HG03025 (cell line): Measurements from ENCODE around the gene KIAA0513.
"Not testable (repeated sequence)": the region's sequence is repeated elsewhere in the genome, so short reads cannot be mapped to it uniquely, and the experiment has no call there.

Experiments used
- ATAC-seq: cut with Tn5 transposase; IDR thresholded peaks from one replicate; pipeline ENCODE4 v1.9.1; 2021; ENCODE audit warnings: mild to moderate bottlenecking, moderate library complexity; ENCODE audit not compliant: unreplicated experiment, low FRiP score

Gene KIAA0513

DNA sequence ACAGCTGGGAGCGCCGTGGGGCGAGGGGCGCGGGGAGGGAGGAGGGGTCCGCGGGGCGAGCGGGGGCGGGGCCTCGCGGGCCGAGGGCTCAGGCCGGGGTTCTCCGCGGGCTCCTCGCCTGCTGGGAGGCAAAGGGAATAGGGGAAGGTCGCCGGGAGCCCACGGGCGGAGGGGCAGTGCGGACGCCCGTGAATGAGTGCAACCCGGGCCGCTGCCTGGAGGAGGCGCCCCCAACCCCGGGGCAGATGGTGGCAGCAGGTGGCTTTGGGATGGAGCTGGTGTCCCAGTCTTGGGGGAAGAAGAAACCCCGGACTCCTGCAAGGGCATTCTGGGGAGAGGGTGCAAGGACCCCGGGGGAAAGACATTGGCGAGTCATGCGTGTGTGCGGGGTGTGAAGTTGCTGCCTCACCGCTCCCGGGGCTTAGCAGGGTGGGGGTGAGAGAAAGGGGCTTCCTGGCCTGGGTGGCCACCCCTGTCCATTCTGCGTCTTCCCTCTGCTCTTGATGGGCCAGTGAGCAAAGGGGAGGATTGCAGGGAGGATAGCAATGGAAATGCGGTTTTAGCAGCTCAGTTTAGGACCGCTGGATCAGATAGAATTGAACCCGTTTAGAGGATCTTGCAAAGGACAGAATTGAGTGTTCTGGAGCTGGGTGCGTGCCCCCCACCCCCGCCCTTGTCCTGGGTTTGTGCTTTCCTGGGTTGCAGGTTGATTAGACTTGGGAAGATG is 526 bp downstream of the KIAA0513 start:
- peak; percentile 19 for ATAC-seq

GRCh38 chr16:85028685-85029407 is 1.3 kb downstream of the KIAA0513 start:
- no peak for ATAC-seq

- no peak for ATAC-seq
Observed at GRCh38 chr16:85029408-85029784, 1.8 kb downstream of the KIAA0513 start.

DNA sequence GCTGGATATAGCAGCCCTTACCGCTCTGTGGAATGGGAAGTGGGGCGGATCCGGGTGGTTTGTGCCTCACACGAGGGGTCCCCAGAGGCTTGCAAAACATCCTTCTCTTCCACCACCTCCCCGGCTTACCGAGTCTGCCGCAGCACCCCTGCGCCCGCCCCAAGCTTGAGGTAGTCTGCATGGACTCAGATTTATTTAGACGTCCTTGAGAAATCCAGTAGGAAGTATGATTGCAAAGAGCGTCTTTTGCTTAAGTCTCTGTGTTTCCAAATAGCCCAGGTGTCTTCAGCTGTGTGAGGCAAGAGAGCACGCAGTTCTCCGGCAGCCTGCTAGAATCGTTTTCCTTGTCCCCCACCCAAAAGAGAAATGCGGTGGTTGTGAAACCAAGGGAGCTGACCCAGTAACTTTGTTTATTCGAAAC is 2.4 kb downstream of the KIAA0513 start:
- ATAC-seq, result no peak

DNA sequence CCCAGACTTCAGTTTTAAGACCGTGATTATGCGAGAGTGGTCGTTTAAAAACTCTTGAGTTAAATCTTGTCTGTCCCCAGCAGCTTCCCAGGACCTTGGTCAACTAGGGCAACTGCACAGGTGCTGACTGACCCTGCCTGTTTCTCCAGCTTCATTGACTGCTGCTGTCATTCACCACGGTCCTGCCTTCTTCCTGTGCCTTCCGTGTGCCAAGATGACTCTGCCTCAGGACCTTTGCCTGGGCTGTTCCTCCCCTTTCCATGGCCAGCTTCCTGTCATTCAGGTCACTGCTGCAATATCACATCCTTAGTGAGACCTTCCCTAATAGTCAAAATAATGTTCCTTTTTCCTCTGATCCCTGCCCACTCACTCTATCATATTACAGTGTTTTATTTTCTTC is 3.9 kb downstream of the KIAA0513 start:
- no peak for ATAC-seq

- ATAC-seq, result not testable (repeated sequence)
Observed at GRCh38 chr16:85032187-85032586, 4.6 kb downstream of the KIAA0513 start.

DNA sequence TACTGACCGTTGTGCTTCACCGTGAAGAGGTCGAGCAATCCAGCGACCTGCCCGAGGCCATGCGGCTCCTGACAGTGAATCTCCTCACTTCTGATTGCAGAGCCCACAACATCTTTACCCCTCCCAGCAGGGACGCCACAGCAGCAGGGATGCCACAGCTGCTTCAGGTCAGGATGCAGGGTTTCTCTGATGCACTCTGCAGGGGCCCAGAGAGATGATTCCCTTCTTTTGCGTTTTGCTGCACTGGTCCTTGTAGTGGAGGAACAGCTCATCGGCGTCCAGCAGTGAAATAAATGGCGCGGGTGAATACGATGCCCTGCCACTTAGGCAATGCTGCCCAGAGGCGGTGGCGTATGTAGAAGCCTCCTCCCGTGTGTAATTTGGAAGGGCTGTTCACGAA is 5.6 kb downstream of the KIAA0513 start:
- ATAC-seq, result no peak

DNA sequence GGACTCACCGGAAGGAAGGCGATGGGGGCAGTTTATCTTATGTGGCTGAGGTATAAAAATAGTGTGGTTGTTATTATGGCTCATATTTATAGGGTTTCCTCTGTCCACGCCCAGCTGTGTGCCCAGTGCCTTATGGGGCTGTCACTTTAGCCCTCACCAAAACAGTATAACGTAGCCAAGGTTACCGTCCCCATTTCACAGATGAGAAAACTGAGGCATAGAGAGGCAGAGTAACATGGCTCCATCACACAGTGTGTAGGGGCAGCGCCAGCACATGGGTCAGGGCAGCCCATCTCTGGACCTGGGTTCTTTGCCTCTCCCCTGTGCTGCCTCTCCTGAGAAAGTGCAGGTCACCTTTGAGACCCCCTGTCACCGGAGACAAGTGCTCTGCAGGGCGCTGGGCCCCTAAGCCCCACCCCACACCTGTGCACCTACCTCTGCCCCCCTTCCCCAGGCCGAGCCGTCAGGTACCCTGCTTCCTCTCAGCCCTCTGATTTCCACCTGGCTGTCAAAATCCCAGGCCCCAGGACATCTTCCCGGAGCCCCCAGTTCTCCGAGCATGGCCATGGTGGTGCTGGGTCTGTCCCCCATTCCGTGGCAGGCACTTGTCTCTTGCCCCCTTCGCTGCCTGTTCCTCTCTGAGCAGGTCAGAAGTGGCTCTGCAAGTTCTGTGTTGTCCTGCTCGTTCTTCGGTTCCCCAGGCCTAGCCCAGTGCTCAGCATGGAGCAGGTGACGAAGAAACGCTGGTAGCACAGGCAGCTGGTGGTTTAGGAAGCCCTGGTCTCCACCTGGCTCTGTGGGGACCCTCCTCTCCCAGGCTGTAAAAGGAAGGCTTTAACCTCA is 7.2 kb downstream of the KIAA0513 start:
- ATAC-seq, result no peak

DNA sequence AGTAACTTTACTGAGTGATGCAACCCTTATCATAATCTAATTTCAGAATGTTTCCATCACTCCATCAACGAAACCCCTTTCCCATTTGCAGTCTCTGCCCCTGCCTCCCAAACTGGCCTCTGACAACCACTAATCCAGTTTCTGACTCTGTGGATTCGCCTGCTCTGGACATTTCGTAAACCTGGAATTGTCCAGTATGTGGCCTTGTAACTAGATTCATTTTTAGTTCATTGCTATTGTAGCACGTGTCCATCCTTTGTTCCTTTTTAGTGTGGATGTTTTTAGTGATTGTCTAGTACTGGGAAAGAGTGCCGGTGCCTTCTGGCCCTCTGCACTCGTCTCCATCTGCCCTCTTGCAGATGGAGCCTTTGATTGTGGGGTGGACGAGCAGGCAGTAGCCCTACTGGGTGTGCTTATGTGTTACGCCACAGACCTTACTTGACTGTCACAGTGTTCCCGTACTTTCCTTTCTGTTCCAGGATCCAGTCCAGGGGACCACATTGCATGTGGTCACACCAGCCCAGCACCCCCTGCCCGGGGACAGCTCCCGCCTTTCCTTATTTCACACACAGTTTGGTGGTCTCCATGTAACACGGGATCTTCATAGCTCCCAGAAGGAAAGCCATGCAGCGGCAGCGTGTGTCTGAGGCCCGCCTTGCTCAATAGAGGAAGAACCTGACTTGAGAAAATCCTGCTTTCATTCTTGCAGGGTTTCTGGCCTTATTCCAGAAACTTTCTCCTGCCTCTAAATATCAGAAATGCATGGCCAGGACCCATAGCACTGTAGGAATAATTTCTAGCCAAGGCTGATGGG is 8.8 kb downstream of the KIAA0513 start:
- ATAC-seq, result no peak

DNA sequence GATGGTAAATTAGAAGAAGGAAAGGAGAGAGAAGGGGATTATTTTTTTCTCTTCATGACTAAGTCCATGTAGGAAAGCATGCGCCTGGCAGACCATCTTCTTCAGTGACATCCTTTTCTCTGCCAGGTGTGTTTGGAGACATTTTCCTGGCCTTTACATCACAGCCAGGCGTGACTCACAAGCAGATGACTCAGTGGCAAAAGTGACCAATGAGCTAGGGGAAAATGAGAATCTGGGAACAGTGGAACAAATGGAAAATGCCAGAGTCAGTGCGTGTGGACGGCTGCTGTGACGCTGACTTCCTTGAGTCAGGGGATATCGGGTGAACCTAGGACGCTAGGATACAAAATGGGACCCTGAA is 9.4 kb downstream of the KIAA0513 start:
- ATAC-seq, result no peak

- ATAC-seq, result no peak
Observed at GRCh38 chr16:85037721-85038120, 10.1 kb downstream of the KIAA0513 start.

- ATAC-seq, result no peak
Observed at GRCh38 chr16:85040685-85041084, 13.1 kb downstream of the KIAA0513 start.

GRCh38 chr16:85041219-85042166 is 13.9 kb downstream of the KIAA0513 start:
- ATAC-seq, result no peak

DNA sequence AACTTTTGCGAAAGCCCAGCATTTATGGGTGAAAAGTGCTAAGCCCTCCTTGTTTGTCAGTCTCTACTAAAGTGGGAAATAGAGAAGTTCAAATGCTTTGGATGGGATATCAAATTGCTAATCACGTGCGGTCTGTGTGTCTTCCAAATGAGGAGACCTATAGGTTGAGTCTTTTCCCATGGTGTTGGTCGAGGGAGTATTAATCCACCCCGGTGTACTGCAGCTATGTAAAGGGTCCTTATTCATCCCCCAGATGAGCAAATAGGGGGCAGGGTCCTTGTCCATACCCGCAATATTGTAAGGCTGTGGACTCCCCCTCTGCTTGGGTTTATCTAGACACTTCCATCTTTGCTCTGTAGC is 14.6 kb downstream of the KIAA0513 start:
- no peak for ATAC-seq

DNA sequence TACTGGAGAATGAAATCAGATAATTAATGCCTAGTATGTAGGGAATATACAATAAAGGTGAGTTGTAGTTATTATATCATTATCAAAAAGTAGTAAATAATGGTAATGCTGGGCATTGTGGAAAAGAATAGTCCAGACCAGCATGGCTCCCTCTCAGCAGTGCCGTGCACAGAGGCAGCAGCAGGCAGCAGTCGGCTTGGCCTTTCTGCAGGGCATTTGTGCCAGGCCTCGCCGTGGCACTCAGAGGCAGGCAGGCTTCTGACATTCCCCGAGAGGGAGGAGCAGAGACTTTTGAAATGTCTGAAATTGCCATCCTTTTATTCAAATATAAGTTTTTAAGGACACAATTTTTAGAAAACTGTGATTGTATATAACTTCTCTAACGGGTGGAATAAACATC is 15.0 kb downstream of the KIAA0513 start:
- no peak for ATAC-seq

DNA sequence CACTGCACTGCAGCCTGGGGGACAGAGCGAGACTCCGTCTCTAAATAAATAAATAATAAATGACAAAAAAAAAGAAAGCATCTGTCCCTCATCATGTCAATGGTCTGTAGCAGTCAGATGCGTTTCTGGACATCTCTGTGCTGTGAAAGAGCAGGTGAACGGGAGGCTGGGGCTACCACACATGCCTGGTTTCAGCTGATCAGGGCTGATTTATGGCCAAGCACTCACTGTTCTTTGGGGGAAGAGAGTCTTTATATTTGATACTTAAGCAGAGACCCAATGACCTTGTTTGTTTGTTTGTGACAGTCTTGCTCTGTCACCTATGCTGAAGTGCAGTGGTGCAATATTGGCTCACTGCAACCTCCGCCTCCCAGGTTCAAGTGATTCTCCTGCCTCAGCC is 17.5 kb downstream of the KIAA0513 start:
- ATAC-seq, result no peak

DNA sequence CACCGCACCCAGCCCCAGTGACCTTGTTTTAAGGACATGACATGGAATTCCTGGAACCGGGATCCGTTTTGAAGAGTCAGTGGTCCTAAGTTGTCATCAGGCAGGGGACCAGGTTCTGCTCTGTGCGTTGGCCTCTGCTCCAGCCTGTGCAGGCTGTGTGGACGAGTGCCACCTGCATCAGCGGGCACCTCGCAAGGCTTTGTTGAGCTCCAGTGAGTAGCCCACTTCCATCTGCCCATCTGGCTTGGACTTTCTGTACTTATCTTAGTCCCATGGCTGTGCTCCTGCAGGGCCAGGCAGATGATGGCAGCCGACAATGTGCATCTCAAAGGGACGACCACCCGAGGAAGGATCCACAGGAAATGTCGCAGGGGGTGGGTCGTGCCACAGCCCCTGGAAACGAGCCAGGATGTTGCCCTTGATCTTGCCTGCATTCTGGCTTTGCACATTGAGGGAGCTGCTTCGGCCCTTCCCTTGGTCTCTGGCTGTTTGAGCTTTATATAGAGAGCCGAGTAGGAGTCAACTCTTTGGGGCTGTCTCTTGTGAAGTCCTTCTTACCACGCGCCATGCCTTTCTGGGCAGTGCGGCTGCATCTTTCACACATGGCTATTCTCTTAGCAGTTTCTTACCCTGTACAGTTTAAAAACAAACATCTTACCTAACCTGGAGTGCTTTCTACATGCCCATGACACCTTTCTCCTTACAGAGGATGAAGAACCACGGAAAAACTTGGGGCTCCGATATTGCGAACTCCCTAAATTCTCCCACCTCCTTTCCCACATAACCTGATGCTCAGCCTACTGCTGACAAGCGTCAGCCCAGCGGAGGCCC is 18.3 kb downstream of the KIAA0513 start:
- no peak for ATAC-seq

GRCh38 chr16:85046472-85046916 is 18.9 kb downstream of the KIAA0513 start:
- ATAC-seq, result no peak
